UCSD-AML1 (cell line): Measurements from ENCODE around the gene DCAF4.
"Not testable (repeated sequence)": the region's sequence is repeated elsewhere in the genome, so short reads cannot be mapped to it uniquely, and the experiment has no call there.

ENCODE experiments used
- DNase-seq: peaks from one replicate; lab custom pipeline; 2025; ENCODE audit not compliant: unreplicated experiment; lab: John Stamatoyannopoulos, UW

DCAF4 gene

DNA sequence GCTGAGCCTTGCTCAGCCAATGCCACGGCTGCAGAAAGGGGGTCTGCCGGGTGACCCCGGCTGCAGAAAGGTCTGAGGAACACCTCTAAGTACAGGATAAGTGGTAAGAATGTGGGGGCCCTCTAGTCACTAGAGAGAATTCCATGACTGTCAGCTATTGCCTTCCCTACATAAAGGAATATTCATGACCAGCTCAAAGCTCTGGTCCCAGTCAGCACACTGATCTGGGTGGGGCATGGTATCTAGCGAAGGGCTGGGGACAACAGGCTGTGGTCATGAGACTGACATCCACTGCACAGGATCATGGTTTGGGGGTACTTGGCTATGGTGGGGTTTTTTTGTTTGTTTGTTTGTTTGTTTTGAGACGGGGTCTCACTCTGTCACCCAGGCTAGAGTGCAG, 42.1 kb downstream of the DCAF4 start:
- DNase-seq: no peak

GRCh38 chr14:72970058-72970630, 43.9 kb downstream of the DCAF4 start:
- DNase-seq: no peak

DNA sequence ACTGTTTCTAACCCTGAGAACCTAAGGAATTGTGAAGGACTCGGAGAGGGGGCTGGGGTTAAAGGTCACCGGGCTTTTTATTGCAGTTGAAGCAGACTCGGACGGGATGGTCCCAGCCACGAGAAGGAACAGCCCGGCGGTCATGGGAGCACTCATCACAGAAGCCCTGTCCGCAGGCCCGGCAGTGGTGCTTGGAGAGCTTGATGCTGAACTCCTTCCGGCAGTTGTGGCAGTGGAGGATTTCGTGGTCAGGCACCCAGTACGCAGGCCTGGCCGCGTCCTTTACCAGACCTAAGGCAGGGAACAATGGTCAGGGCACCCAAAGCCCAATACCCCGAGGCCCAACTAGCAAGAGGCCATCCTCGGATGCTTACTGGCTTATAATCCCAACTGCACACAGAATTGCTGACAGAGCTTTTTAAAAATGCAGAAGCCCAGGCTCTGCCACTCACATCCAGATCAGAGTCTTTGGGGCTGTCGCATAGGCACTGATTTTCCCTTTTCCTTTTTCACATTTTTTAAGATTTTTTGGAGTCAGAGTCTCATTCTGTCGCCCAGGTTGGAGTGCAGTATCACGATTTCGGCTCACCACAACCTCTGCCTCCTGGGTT, 44.7 kb downstream of the DCAF4 start:
- DNase-seq: no peak

DNA sequence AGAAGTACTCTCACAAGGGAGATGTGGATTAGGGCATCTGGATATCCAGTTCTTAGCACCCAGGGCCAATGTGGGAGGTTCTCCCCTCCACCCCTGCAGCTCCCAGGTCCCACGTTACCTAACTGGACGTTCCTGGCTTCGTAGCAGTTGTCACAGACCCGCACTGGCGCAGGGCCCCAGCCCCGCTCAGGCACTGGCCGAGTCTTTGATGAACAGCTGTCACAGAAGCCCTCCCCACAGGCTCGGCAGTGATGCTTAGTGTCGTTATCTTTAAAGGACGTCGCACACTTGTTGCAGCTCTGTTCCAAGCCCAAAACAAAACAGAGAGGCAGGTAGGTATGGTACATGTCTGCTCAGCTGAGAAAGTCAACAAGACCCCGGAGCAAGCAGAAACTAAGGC, 48.4 kb downstream of the DCAF4 start:
- no peak for DNase-seq

DNA sequence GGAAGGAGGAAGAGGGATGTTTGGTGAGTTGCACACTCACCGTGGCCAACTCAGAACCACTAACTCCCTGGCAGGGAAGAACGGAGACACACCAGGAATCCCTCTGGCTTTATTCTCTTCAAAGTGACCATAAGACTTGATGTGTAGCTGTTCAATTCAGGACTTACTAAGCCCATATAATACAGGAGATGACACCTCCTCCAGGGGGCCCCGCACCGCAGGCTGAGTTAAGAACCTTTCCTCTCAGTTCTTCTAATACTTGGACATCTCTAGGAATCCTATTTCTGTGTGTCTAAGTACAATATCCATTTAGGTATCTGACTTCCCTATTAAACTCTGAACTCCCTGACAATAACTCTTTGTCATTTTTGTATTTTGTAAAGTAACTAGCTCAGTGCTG, 49.5 kb downstream of the DCAF4 start:
- DNase-seq: no peak

- no peak for DNase-seq
These were observed 52.6 kb downstream of the DCAF4 start for GRCh38 chr14:72978856-72979255.

DNA sequence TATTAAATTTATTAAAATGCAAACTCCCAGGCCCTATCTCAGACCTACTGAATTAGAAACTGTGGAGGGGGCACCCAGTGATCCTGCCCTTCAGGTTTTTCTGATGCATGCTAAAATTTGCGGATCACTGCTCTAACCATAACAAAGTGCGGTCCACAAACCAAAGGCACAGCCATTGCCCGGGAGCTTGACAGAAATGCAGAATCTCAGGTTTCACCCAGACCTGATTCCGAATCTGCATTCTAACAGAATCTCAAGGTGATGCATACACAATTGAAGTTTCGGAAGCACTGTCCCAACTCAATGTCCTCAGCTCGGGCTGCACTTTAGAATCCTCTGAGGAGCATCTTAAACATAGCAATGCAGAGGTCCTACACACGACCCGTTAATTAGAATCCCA, 54.6 kb downstream of the DCAF4 start:
- no peak for DNase-seq

- DNase-seq: no peak
These were observed 56.0 kb downstream of the DCAF4 start for GRCh38 chr14:72982146-72982708.

DNA sequence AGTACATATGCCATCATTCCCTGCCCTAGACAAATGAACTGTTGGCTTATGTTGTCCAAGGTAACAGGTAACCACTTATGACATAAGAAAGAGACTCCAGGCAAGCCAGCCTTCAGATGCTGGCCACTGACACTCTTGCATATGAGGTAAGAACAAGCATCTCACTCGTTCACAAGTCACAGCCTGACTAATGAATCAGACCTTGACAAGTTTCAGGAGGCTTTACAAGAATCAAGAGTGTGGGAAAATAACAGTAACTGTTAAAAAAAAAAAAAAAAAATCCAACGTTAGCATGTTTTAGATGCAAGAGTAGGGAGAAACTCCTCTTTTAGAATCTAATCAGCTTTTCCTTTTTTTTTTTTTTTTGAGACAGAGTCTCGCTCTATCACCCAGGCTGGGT, 60.0 kb downstream of the DCAF4 start:
- no peak for DNase-seq

DNA sequence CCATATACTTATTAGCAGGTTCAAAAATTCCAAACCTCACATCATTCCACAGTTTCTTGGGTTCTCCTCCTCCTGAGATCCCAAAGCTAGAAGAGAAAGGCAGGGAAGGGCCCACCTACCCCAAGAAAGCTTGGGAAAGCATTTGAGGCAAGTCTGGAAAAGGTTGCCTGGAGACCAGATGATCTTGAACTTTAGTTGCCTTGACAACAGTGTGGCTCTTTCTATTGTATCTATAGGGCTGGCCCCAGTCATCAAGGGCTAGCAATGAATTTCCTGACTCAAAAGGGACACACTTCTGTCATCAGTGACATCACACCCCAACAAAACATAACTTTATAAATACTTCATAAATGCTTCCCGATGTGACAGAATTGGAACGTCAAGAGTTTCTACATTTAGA, 60.6 kb downstream of the DCAF4 start:
- DNase-seq: no peak

- no peak for DNase-seq
These were observed 63.9 kb downstream of the DCAF4 start for GRCh38 chr14:72990171-72990570.

DNA sequence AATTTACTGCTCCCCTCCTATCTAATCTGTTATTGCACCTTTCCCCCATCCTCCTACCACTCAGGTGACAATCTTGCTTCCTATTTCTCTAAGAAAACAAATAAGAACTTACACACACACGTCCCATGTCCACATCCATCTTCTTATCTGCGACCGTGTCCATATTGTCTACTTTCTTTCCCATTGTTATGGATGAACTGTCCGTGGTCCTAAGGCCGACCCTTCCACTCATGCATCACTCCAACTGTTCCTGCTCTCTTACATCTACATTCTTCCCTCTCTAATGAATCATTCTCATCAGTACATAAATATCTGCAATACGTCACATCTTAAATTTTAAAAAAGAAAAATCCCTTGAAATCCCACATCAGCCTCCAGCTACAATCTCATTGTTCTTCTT, 70.7 kb downstream of the DCAF4 start:
- DNase-seq: no peak

DNA sequence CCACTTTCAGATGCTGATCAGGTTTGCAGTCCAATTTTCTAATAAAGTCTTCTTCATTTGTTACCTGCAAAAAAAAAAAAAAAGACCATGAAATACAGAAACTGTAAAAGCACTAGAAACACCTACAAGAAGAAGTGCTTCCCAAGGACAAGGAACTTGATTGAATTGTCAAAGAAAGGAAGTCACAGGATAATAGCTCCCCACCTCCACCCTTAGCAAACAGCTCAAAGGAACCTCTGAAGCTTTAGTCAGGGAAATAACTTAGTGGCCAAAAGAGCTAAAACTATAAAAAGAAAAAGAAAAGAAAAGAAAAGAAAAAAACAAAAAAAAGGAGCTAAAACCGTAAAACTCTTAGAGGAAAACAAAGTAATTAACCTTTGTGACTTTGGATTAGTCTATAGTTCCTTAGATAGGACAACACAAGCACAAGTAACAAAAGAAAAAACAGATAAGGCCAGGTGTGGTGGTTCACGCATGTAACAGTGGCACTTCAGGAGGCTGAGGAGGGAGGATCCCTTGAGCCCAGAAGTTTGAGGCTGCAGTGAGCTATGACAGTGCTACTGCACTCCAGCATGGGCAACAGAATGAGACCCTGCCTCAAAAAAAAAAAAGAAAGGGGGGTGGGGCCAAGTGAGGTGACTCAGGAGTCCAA, 72.1 kb downstream of the DCAF4 start:
- DNase-seq: no peak

- DNase-seq: no peak
These were observed 73.1 kb downstream of the DCAF4 start for GRCh38 chr14:72999316-72999715.

DNA sequence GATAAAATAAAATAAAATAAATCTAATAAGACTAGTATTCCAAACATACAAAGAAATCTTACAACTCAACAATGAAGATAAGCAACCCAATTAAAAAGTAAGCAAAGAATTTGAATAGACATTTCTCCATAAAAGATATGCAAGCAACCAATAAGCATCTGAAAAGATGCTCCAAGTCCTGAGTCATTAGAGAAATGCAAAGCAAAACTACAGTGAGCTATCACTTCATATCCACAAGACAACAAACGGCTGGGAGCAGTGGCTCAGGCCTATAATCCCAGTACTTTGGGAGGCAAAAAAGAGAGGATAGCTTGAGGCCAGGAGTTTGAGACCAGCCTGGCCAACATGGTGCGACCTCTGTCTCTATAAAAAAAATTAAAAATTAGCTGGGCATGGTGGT, 73.8 kb downstream of the DCAF4 start:
- no peak for DNase-seq

GRCh38 chr14:73003681-73004080, 77.4 kb downstream of the DCAF4 start:
- DNase-seq: no peak

GRCh38 chr14:73004641-73005040, 78.4 kb downstream of the DCAF4 start:
- not testable (repeated sequence) for DNase-seq

DNA sequence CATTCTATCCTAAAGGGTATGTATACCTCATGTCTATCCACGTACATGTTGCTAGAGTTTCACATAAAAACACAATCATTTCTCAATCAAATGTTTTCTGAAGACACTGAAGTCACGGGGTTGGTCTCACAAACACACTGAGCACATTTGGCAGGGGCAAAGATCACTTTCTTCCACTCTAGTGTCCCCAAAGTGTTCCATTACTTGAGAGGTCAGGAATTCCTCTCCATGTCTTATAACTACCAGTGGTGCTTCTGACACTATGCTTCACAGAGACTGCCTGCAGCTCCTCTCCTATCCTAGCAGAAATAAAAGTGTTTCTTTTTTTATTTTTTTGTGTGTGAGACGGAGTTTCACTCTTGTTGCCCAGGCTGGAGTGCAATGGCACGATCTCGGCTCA, 81.6 kb downstream of the DCAF4 start:
- DNase-seq: no peak

- DNase-seq: no peak
These were observed 82.2 kb downstream of the DCAF4 start for GRCh38 chr14:73008501-73008900.
